ENCODE data around the gene SCN4B. TPM values are rescaled to one million over a fixed set of nuclear protein-coding genes. Genes with fewer than 3 reads are reported as not detected.

Gene SCN4B
- total and polyA plus RNA-seq, 2 donors (not counting 3 experiments of a cell fraction or from before 2014, with no cell fraction given), result 0.06 to 0.13 TPM

- Histone ChIP-seq H3K4me3 (replicated peaks in 1 of 3; ENCODE audit: insufficient read depth in 1 of 3, low read depth in 1 of 3, low read length in 3 of 3) (no peak within 1 kb of the TSS), H3K9ac (replicated peaks; ENCODE audit: extremely low read depth, insufficient read depth, low read length) (no peak within 1 kb of the TSS), H3K27me3 (ENCODE audit: control insufficient read depth in 2 of 2, insufficient read depth in 2 of 2, low read length in 2 of 2) (no peaks in the 10 kb centered on the region), H3K4me1 (ENCODE audit: control insufficient read depth, extremely low read depth, insufficient read depth, low read length) (peaks cover 8% of the 10 kb centered on the region), H3K36me3 (ENCODE audit: control insufficient read depth in 2 of 2, extremely low read depth in 1 of 2, insufficient read depth in 2 of 2, low read length in 2 of 2) (no peaks in the 10 kb centered on the region), H4K20me1 (replicated peaks; ENCODE audit: control insufficient read depth, extremely low read depth, insufficient read depth, low read length) (no peaks in the 10 kb centered on the region), H2AFZ (ENCODE audit: low read depth, low read length) (no peak within 1 kb of the TSS), H3K27ac (ENCODE audit: insufficient read depth, low read depth, low read length) (no peak within 1 kb of the TSS), H3K79me2 (ENCODE audit: control insufficient read depth, insufficient read depth, low read length) (no peaks in the 10 kb centered on the region), H3K4me2 (ENCODE audit: insufficient read depth, low read length) (no peak within 1 kb of the TSS), H3K9me3 (replicated peaks; ENCODE audit: control insufficient read depth, insufficient read depth, low read length) (no peaks in the 10 kb centered on the region), H3K9me1 (replicated peaks; ENCODE audit: control insufficient read depth, extremely low read depth, insufficient read depth, low read length) (no peaks in the 10 kb centered on the region)
- intact Hi-C loops (cut with micrococcal nuclease), result no loop called here
- dilution Hi-C loops (cut with MboI; ENCODE audit: extremely low pct_ligation_motif_present, low sequenced_read_pairs), result no loop called here
- TF ChIP-seq CTCF (IDR thresholded peaks at IDR 0.05; ENCODE audit: extremely low read depth in 1 of 2, insufficient read depth in 1 of 2, low read depth in 1 of 2, low read length in 2 of 2) (no peak), JUN (IDR thresholded peaks at IDR 0.05; ENCODE audit: borderline replicate concordance, insufficient read depth, insufficient read length, low read depth) (no peak), POLR2AphosphoS5 (IDR thresholded peaks at IDR 0.05; ENCODE audit: insufficient read depth, low read depth, low read length) (no peak), EZH2 (IDR thresholded peaks at IDR 0.05; ENCODE audit: borderline replicate concordance, low read depth, low read length, severe bottlenecking) (no peak), MAX (IDR thresholded peaks at IDR 0.05; ENCODE audit: insufficient read depth, insufficient read length) (no peak), FOS (IDR thresholded peaks at IDR 0.05; ENCODE audit: borderline replicate concordance, insufficient read depth, low read length) (no peak), MYC (IDR thresholded peaks at IDR 0.05; ENCODE audit: low read depth, low read length) (no peak), POLR2A (IDR thresholded peaks at IDR 0.05; ENCODE audit: low read depth, low read length) (no peak), GATA2 (IDR thresholded peaks at IDR 0.05; ENCODE audit: insufficient read depth, insufficient read length, low read depth, low read length) (no peak)
- ChIA-PET CTCF (interaction anchor here (1.4 kb wide), 1 partner anchor 34 kb away, joined by 3 read pairs; no protein-coding TSS in a partner anchor), POLR2A (no interaction called here)
- FAIRE-seq (no peak), DNase-seq (ENCODE audit: low read depth, low spot score) (no peak)
- no TSS peak for BruUV-seq (replicated peaks)
These were observed 65.5 kb downstream of the SCN4B start, which contains the start of gene SMIM35 for GRCh38 chr11:118086913-118087768. Gene SMIM35, minus strand, starts transcription at chr11:118086963. Its CDS starts 206 bp downstream, at chr11:118086757.
